ENCODE results near the gene WDR37.

The WDR37 gene

GRCh38 chr10:1170867-1171180, 114.6 kb downstream of the WDR37 start:
- no peak overlapping the region for H3K4me3 ChIP-seq (ENCODE audit: low read depth, low read length)
- in situ Hi-C loops (cut with HindIII; ENCODE audit: low sequenced_read_pairs) = no loop called here
- TF ChIP-seq, protein P1, sequence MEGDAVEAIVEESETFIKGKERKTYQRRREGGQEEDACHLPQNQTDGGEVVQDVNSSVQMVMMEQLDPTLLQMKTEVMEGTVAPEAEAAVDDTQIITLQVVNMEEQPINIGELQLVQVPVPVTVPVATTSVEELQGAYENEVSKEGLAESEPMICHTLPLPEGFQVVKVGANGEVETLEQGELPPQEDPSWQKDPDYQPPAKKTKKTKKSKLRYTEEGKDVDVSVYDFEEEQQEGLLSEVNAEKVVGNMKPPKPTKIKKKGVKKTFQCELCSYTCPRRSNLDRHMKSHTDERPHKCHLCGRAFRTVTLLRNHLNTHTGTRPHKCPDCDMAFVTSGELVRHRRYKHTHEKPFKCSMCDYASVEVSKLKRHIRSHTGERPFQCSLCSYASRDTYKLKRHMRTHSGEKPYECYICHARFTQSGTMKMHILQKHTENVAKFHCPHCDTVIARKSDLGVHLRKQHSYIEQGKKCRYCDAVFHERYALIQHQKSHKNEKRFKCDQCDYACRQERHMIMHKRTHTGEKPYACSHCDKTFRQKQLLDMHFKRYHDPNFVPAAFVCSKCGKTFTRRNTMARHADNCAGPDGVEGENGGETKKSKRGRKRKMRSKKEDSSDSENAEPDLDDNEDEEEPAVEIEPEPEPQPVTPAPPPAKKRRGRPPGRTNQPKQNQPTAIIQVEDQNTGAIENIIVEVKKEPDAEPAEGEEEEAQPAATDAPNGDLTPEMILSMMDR (IDR thresholded peaks at IDR 0.05; ENCODE audit: low read depth, low read length, missing control alignments) = no peak
- no peak for DNase-seq (ENCODE audit: low read depth)

DNA sequence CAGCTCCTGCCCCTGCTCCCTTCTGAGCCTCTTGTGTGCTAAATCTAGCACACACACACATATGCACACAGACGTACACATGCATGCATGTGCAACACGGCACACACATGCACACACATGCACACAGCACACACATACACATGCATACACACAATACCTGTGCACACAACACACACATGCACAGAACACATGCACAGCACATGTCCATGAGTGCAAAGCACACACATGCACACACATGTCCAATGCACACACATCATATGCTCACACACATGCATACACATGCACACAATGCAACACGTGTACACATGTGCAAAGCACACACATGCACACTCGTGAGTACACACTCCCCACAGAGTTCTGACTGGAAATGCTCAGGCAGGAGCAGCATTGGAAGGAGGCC, 115.0 kb downstream of the WDR37 start:
- no peak overlapping the region for H3K4me3 ChIP-seq (ENCODE audit: low read depth, low read length)
- TF ChIP-seq, protein P1 (IDR thresholded peaks at IDR 0.05; ENCODE audit: low read depth, low read length, missing control alignments) = no peak
- DNase-seq (ENCODE audit: low read depth) = no peak
- in situ Hi-C loops (cut with HindIII; ENCODE audit: low sequenced_read_pairs) = no loop called here

- TF ChIP-seq, protein P1 (IDR thresholded peaks at IDR 0.05; ENCODE audit: low read depth, low read length, missing control alignments) = no peak
- H3K4me3 ChIP-seq (ENCODE audit: low read depth, low read length) = no peak overlapping the region
- DNase-seq (ENCODE audit: low read depth) = no peak
- in situ Hi-C loops (cut with HindIII; ENCODE audit: low sequenced_read_pairs) = no loop called here
Measured at GRCh38 chr10:1171586-1171985, 115.4 kb downstream of the WDR37 start.

GRCh38 chr10:1172256-1172984, 116.2 kb downstream of the WDR37 start:
- in situ Hi-C loops (cut with HindIII; ENCODE audit: low sequenced_read_pairs) = no loop called here
- no peak overlapping the region for H3K4me3 ChIP-seq (ENCODE audit: low read depth, low read length)
- TF ChIP-seq, protein P1 (IDR thresholded peaks at IDR 0.05; ENCODE audit: low read depth, low read length, missing control alignments) = no peak
- no peak for DNase-seq (ENCODE audit: low read depth)

- in situ Hi-C loops (cut with HindIII; ENCODE audit: low sequenced_read_pairs) = no loop called here
- no peak for DNase-seq (ENCODE audit: low read depth)
- TF ChIP-seq, protein P1 (IDR thresholded peaks at IDR 0.05; ENCODE audit: low read depth, low read length, missing control alignments) = no peak
- no peak overlapping the region for H3K4me3 ChIP-seq (ENCODE audit: low read depth, low read length)
Measured at GRCh38 chr10:1173091-1173490, 116.9 kb downstream of the WDR37 start.

DNA sequence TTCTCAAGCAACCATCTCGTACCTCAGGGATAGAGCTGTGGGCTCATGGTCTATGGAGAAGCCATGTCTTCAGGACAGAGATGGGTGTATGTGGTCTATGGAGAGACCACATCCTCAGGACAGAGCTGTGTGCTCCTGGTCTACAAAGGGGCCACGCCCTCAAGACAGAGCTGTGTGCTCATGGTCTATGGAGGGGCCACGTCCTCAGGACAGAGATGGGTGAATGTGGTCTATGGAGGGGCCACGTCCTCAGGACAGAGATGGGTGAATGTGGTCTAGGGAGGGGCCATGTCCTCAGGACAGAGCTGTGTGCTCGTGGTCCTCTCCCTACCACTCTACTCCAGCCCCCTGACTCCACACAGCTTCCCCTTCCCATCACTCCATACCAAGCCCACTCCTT, 117.8 kb downstream of the WDR37 start:
- no peak for DNase-seq (ENCODE audit: low read depth)
- TF ChIP-seq, protein P1 (IDR thresholded peaks at IDR 0.05; ENCODE audit: low read depth, low read length, missing control alignments) = no peak
- in situ Hi-C loops (cut with HindIII; ENCODE audit: low sequenced_read_pairs) = no loop called here
- H3K4me3 ChIP-seq (ENCODE audit: low read depth, low read length) = no peak overlapping the region

Measured in astrocyte of the cerebellum (primary cell).